HCT116 (cell line): ENCODE data around the gene DSTYK. TPM values are rescaled to one million over a fixed set of nuclear protein-coding genes. Genes with fewer than 3 reads are reported as not detected.

Experiments used
- ATAC-seq: fragments of 200-7000 bp; cut with Tn5 transposase; 2 replicates; pipeline ENCODE4 v1.9.1; 2020; ENCODE audit warnings: mild to moderate bottlenecking, moderate library complexity
- BruUV-seq: library from RNA; stranded (reverse); fragments of 400-500 nt; replicated peaks from 2 replicates; lab custom pipeline; 2021; lab: Mats Ljungman, UMichigan
- CTCF ChIA-PET: fragments of 300-600 bp; sonication (Branson Sonifier 250); formaldehyde crosslinking; loops from one replicate; lab custom pipeline; 2021; ENCODE audit warnings: antibody characterized with exemption; lab: Charles Lee
- POLR2A ChIA-PET: fragments of 300-600, 350-600 bp; sonication (Branson Sonifier 250); formaldehyde crosslinking; loops from one replicate; lab custom pipeline; 2021; ENCODE audit warnings: antibody characterized with exemption; lab: Charles Lee
- RAD21 ChIA-PET, 2 experiments: fragments of 300-600 bp; sonication (Branson Sonifier 250); formaldehyde crosslinking; loops; one replicate each; lab custom pipeline; 2023; ENCODE audit warnings: low total read pairs in 2 of 2; ENCODE audit not compliant: uncharacterized antibody in 2 of 2, unreplicated experiment in 2 of 2, low non-redundant PET in 1 of 2; lab: Charles Lee
- DNase-seq: peaks from one replicate; pipeline ENCODE4 v3.0.0-alpha.2; 2010; ENCODE audit warnings: low read depth, low spot score
- H2AFZ ChIP-seq: fragments of 200-600 bp; shearing (Covaris generic), sonication (generic); 2 replicates; pipeline ENCODE4 v1.6.1; 2017; ENCODE audit warnings: low read depth, mixed run types, mixed read lengths, antibody characterized with exemption, low read length; ENCODE audit not compliant: poor library complexity, severe bottlenecking
- H3K27ac ChIP-seq: 2 replicates; pipeline ENCODE4 v1.5.1; 2012; ENCODE audit warnings: low read depth, low read length
- H3K27me3 ChIP-seq: fragments of 200-600 bp; sonication (generic); 2 replicates; pipeline ENCODE4 v1.6.1; 2016; ENCODE audit warnings: mixed run types, low read length, mixed read lengths; ENCODE audit not compliant: insufficient read depth
- H3K36me3 ChIP-seq, 2 experiments: fragments of 200-500 bp in 1 of 2; fragments of 200-600 bp in 1 of 2; sonication (Bioruptor generic) in 1 of 2; sonication (generic) in 1 of 2; 2 replicates each; pipeline versions ENCODE4 v1.5.1 to v1.6.1; 2014 to 2016; ENCODE audit warnings: low read length in 2 of 2, inconsistent platforms in 1 of 2, mixed read lengths in 1 of 2, mixed run types in 1 of 2; ENCODE audit not compliant: insufficient read depth in 2 of 2, control insufficient read depth in 1 of 2
- H3K4me1 ChIP-seq, 2 experiments: fragments of 200-600 bp in 1 of 2; sonication (generic) in 1 of 2; 2 replicates each; pipeline versions ENCODE4 v1.5.1 to v1.6.1; 2012 to 2017; ENCODE audit warnings: low read length in 2 of 2, inconsistent platforms in 1 of 2, mild to moderate bottlenecking in 1 of 2, mixed read lengths in 1 of 2, mixed run types in 1 of 2, moderate library complexity in 1 of 2; ENCODE audit not compliant: insufficient read depth in 2 of 2, control insufficient read depth in 1 of 2
- H3K4me2 ChIP-seq: fragments of 200-600 bp; sonication (generic); 2 replicates; pipeline ENCODE4 v1.6.1; 2017; ENCODE audit warnings: mixed run types, low read length, mixed read lengths
- H3K4me3 ChIP-seq, 2 experiments: fragments of 200-600 bp in 1 of 2; sonication (generic) in 1 of 2; replicated peaks in 1 of 2; 2 replicates each; pipeline ENCODE4 v1.5.1; 2011 to 2016; ENCODE audit warnings: low read length in 2 of 2, control low read depth in 1 of 2, low read depth in 1 of 2, mild to moderate bottlenecking in 1 of 2, mixed read lengths in 1 of 2, mixed run types in 1 of 2
- H3K79me2 ChIP-seq: fragments of 200-600 bp; sonication (generic); 2 replicates; pipeline ENCODE4 v1.6.1; 2017; ENCODE audit warnings: mild to moderate bottlenecking, mixed run types, low read length, moderate library complexity, mixed read lengths; ENCODE audit not compliant: insufficient read depth
- H3K9ac ChIP-seq: fragments of 200-600 bp; sonication (generic); 2 replicates; pipeline ENCODE4 v1.6.1; 2016; ENCODE audit warnings: low read length, mixed read lengths
- H3K9me2 ChIP-seq: fragments of 200-600 bp; sonication (generic), shearing (Covaris generic); 2 replicates; pipeline ENCODE4 v1.6.1; 2017; ENCODE audit warnings: mixed run types, mild to moderate bottlenecking, moderate library complexity; ENCODE audit not compliant: insufficient read depth
- H3K9me3 ChIP-seq, 2 experiments: fragments of 200-500 bp in 1 of 2; fragments of 200-600 bp in 1 of 2; sonication (Bioruptor generic) in 1 of 2; sonication (generic) in 1 of 2; 2 replicates each; pipeline ENCODE4 v1.6.1; 2014 to 2017; ENCODE audit warnings: low read length in 2 of 2, mixed read lengths in 2 of 2, inconsistent platforms in 1 of 2, low read depth in 1 of 2, mild to moderate bottlenecking in 1 of 2, mixed run types in 1 of 2, moderate library complexity in 1 of 2; ENCODE audit not compliant: control insufficient read depth in 1 of 2, insufficient read depth in 1 of 2
- H4K20me1 ChIP-seq: fragments of 200-600 bp; sonication (generic), shearing (Covaris generic); 2 replicates; pipeline ENCODE4 v1.6.1; 2017; ENCODE audit warnings: mixed run types, mild to moderate bottlenecking, moderate library complexity; ENCODE audit not compliant: insufficient read depth
- CEBPB ChIP-seq: IDR thresholded peaks from 2 replicates; pipeline ENCODE4 v1.6.1; 2012; ENCODE audit warnings: low read depth
- EZH2phosphoT487 ChIP-seq: fragments of 200-600 bp; IDR thresholded peaks from 2 replicates; pipeline ENCODE4 v1.6.1; 2018; ENCODE audit warnings: antibody characterized with exemption, borderline replicate concordance
- FOSL1 ChIP-seq: IDR thresholded peaks from 2 replicates; pipeline ENCODE4 v1.6.1; 2012; ENCODE audit warnings: low read depth
- JUND ChIP-seq: IDR thresholded peaks from 2 replicates; pipeline ENCODE4 v1.6.1; 2012
- POLR2A ChIP-seq: IDR thresholded peaks from 2 replicates; pipeline ENCODE4 v1.7.0; 2011; ENCODE audit warnings: borderline replicate concordance; ENCODE audit not compliant: insufficient read depth, insufficient read length; ENCODE audit errors: extremely low read depth
- RAD21 ChIP-seq: IDR thresholded peaks from 2 replicates; pipeline ENCODE4 v1.6.1; 2012; ENCODE audit warnings: low read depth, mild to moderate bottlenecking
- SIN3A ChIP-seq: IDR thresholded peaks from 2 replicates; pipeline ENCODE4 v1.6.1; 2012; ENCODE audit warnings: low read depth
- SP1 ChIP-seq: IDR thresholded peaks from 2 replicates; pipeline ENCODE4 v1.6.1; 2012; ENCODE audit warnings: low read depth
- SRF ChIP-seq: IDR thresholded peaks from 2 replicates; pipeline ENCODE4 v1.6.1; 2012; ENCODE audit warnings: low read depth
- TCF7L2 ChIP-seq: IDR thresholded peaks from 2 replicates; pipeline ENCODE4 v1.7.0; 2011; ENCODE audit warnings: borderline replicate concordance, inconsistent platforms; ENCODE audit not compliant: insufficient read depth, insufficient read length; ENCODE audit errors: extremely low read depth
- YY1 ChIP-seq: IDR thresholded peaks from 2 replicates; pipeline ENCODE4 v1.6.1; 2011; ENCODE audit warnings: low read length, low read depth, moderate library complexity, mild to moderate bottlenecking; ENCODE audit not compliant: insufficient replicate concordance; ENCODE audit errors: extremely low read depth
- ZFX ChIP-seq: fragments of 450-650 bp; IDR thresholded peaks from 2 replicates; pipeline ENCODE4 v1.6.1; 2017
- intact Hi-C: fragments of 100-400 bp; cut with micrococcal nuclease; formaldehyde crosslinking; loops from 2 replicates; pipeline ENCODE4 v1.10.0; 2022
- total RNA-seq: library from RNA; stranded (reverse); gene quantifications from one replicate; pipeline ENCODE4 v1.2.1, GENCODE V29; 2021; ENCODE audit not compliant: unreplicated experiment
- TF ChIP-seq, protein P1 (sequence below), 3 experiments: fragments of 200-600 bp in 1 of 3; sonication (generic) in 1 of 3; IDR thresholded peaks in 2 of 3; conservative IDR thresholded peaks in 1 of 3; 2 replicates each; pipeline ENCODE4 v1.5.1; 2012 to 2017; ENCODE audit warnings: low read depth in 2 of 3, low read length in 2 of 3, antibody characterized with exemption in 1 of 3, borderline replicate concordance in 1 of 3, control low read depth in 1 of 3, mild to moderate bottlenecking in 1 of 3, mixed read lengths in 1 of 3, mixed run types in 1 of 3, moderate library complexity in 1 of 3; ENCODE audit not compliant: insufficient read depth in 1 of 3
- TF ChIP-seq, protein P2 (sequence below): IDR thresholded peaks from 2 replicates; pipeline ENCODE4 v1.6.1; 2012
- TF ChIP-seq, protein P3 (sequence below): IDR thresholded peaks from 2 replicates; pipeline ENCODE4 v1.6.1; 2011; ENCODE audit warnings: mild to moderate bottlenecking, low read length, moderate library complexity; ENCODE audit not compliant: insufficient replicate concordance; ENCODE audit errors: extremely low read depth

The DSTYK gene
- total RNA-seq, 1 experiment from 2014 or later: 6.6 TPM

DNA sequence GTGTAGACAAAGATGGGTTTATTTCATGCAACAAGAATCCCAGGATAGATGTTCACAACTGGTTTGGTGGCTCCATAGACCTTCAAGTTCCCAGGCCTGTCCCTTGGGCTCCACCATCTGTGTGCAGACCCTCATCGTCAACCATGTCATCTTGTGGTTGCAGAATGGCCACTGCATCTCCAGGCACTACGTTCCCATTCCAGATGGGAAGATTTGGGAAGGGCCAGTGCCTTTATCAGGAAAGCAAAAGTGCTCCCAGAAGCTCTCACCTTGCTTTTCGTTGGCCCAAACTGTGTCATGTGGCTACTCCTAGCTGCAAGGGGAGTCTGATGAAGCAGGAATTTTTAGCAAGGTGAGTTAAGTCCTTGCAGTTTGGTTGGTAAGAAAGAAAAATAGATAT, 29.1 kb upstream of the DSTYK start:
- H3K27me3 ChIP-seq: no peaks in the 10 kb centered on the region
- H3K9ac ChIP-seq: no peak overlapping the region
- no peaks in the 10 kb centered on the region for H4K20me1 ChIP-seq
- ChIA-PET CTCF (no interaction called here), POLR2A (no interaction called here)
- DNase-seq: no peak
- no peak overlapping the region for H3K4me3 ChIP-seq
- ATAC-seq: no peak
- no peaks in the 10 kb centered on the region for H3K4me1 ChIP-seq
- TF ChIP-seq CEBPB: no peak
- TF ChIP-seq, all 23 proteins: peak for 0
- no peaks in the 10 kb centered on the region for H3K9me2 ChIP-seq
- no peaks in the 10 kb centered on the region for H3K36me3 ChIP-seq
- no peak overlapping the region for H2AFZ ChIP-seq
- H3K9me3 ChIP-seq: no peaks in the 10 kb centered on the region
- no peak overlapping the region for H3K27ac ChIP-seq
- H3K79me2 ChIP-seq: no peaks in the 10 kb centered on the region
- intact Hi-C loops: no loop called here
- RAD21 ChIA-PET: no interaction called here
- BruUV-seq: no TSS peak
- H3K4me2 ChIP-seq: no peak overlapping the region

DNA sequence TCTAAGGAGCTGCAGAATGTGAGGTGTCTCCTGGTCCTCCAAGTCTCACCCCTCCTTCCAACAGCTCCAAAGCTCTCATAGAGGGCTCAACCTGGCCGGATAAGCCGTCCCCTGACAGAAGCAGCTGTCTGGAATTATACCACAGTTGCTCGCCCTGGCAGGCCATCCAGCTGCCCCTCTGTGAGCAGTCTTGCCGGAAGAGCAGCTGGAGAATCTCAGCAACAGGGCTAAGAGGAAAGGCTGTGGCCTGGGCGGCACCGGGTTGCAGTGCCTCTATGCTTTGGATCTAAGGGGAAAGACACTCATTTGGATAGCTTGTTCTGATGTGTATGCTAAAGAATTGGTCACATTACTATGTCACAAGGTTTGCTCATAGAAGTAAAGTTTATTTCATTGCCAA, 28.6 kb upstream of the DSTYK start:
- Histone ChIP-seq H3K4me2 (no peak overlapping the region), H3K79me2 (no peaks in the 10 kb centered on the region)
- no peak for ATAC-seq
- TF ChIP-seq, protein P1, sequence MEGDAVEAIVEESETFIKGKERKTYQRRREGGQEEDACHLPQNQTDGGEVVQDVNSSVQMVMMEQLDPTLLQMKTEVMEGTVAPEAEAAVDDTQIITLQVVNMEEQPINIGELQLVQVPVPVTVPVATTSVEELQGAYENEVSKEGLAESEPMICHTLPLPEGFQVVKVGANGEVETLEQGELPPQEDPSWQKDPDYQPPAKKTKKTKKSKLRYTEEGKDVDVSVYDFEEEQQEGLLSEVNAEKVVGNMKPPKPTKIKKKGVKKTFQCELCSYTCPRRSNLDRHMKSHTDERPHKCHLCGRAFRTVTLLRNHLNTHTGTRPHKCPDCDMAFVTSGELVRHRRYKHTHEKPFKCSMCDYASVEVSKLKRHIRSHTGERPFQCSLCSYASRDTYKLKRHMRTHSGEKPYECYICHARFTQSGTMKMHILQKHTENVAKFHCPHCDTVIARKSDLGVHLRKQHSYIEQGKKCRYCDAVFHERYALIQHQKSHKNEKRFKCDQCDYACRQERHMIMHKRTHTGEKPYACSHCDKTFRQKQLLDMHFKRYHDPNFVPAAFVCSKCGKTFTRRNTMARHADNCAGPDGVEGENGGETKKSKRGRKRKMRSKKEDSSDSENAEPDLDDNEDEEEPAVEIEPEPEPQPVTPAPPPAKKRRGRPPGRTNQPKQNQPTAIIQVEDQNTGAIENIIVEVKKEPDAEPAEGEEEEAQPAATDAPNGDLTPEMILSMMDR (IDR thresholded peaks at IDR 0.05 in 2 of 3, conservative IDR thresholded peaks at IDR 0.05 in 1 of 3; ENCODE audit: borderline replicate concordance in 1 of 3, insufficient read depth in 1 of 3, low read depth in 2 of 3, low read length in 2 of 3): no peak
- TF ChIP-seq SIN3A (no peak), TCF7L2 (no peak), ZFX (no peak), SRF (no peak), EZH2phosphoT487 (no peak), POLR2A (no peak), SP1 (no peak), YY1 (no peak), JUND (no peak), FOSL1 (no peak), RAD21 (no peak)
- TF ChIP-seq, protein P2, sequence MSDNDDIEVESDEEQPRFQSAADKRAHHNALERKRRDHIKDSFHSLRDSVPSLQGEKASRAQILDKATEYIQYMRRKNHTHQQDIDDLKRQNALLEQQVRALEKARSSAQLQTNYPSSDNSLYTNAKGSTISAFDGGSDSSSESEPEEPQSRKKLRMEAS: no peak
- TF ChIP-seq, protein P3, sequence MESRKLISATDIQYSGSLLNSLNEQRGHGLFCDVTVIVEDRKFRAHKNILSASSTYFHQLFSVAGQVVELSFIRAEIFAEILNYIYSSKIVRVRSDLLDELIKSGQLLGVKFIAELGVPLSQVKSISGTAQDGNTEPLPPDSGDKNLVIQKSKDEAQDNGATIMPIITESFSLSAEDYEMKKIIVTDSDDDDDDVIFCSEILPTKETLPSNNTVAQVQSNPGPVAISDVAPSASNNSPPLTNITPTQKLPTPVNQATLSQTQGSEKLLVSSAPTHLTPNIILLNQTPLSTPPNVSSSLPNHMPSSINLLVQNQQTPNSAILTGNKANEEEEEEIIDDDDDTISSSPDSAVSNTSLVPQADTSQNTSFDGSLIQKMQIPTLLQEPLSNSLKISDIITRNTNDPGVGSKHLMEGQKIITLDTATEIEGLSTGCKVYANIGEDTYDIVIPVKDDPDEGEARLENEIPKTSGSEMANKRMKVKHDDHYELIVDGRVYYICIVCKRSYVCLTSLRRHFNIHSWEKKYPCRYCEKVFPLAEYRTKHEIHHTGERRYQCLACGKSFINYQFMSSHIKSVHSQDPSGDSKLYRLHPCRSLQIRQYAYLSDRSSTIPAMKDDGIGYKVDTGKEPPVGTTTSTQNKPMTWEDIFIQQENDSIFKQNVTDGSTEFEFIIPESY: no peak
- TF ChIP-seq, all 23 proteins: peak for 0
- ChIA-PET CTCF (no interaction called here), RAD21 (no interaction called here), POLR2A (no interaction called here)
- H3K27ac ChIP-seq: no peak overlapping the region
- H3K4me1 ChIP-seq: no peaks in the 10 kb centered on the region
- DNase-seq: no peak
- H3K9me3 ChIP-seq: no peaks in the 10 kb centered on the region
- no peaks in the 10 kb centered on the region for H3K9me2 ChIP-seq
- no TSS peak for BruUV-seq
- no peak overlapping the region for H2AFZ ChIP-seq
- no peak overlapping the region for H3K4me3 ChIP-seq
- no peaks in the 10 kb centered on the region for H3K36me3 ChIP-seq
- H3K9ac ChIP-seq: no peak overlapping the region
- no peaks in the 10 kb centered on the region for H4K20me1 ChIP-seq
- no peaks in the 10 kb centered on the region for H3K27me3 ChIP-seq
- intact Hi-C loops: no loop called here
